Gastroesophageal sphincter (tissue), 4 donors: ENCODE data around the gene CYP1A1. TPM values are rescaled to one million over a fixed set of nuclear protein-coding genes. Genes with fewer than 3 reads are reported as not detected.
"Not testable (repeated sequence)": the region's sequence is repeated elsewhere in the genome, so short reads cannot be mapped to it uniquely, and the experiment has no call there.

ENCODE experiments used
- ATAC-seq: fragments of 150-250 bp; one replicate; pipeline ENCODE4 v1.9.1; 2016; ENCODE audit warnings: mild to moderate bottlenecking, moderate library complexity
- H3K27ac ChIP-seq, 4 donors: fragments of 200-600 bp; sonication (generic) in 3 of 4; 1 replicate in 3 of 4; 2 replicates in 1 of 4; pipeline ENCODE4 v1.5.1; 2016 to 2019
- H3K27me3 ChIP-seq: fragments of 200-600 bp; sonication (generic); one replicate; pipeline ENCODE4 v1.5.1; 2019
- H3K36me3 ChIP-seq, 2 donors: fragments of 200-600 bp; sonication (generic); one replicate each; pipeline ENCODE4 v1.5.1; 2019; ENCODE audit warnings: control low read depth in 1 of 2
- H3K4me1 ChIP-seq, 3 donors: fragments of 200-600 bp; sonication (generic); 1 replicate in 2 of 3; 2 replicates in 1 of 3; pipeline ENCODE4 v1.5.1; 2016 to 2019; ENCODE audit warnings: control low read depth in 2 of 3
- H3K4me3 ChIP-seq, 2 donors: fragments of 200-600 bp; sonication (generic); one replicate each; pipeline ENCODE4 v1.5.1; 2019; ENCODE audit warnings: mild to moderate bottlenecking in 1 of 2, moderate library complexity in 1 of 2
- H3K9me3 ChIP-seq, 3 donors: fragments of 200-600 bp; sonication (generic); one replicate each; pipeline ENCODE4 v1.5.1; 2017 to 2019; ENCODE audit warnings: control low read depth in 2 of 3
- CTCF ChIP-seq, 4 experiments: fragments of 200-600 bp in 2 of 4; fragments of 450-650 bp in 2 of 4; sonication (generic) in 1 of 4; IDR thresholded peaks; one replicate each; pipeline ENCODE4 v1.5.1; 2017 to 2019; ENCODE audit warnings: antibody characterized with exemption in 4 of 4, mild to moderate bottlenecking in 2 of 4, moderate library complexity in 2 of 4
- EP300 ChIP-seq: sonication (generic); formaldehyde crosslinking; IDR thresholded peaks from one replicate; pipeline ENCODE4 v1.6.1; 2017; ENCODE audit warnings: antibody characterized with exemption, mild to moderate bottlenecking
- POLR2A ChIP-seq, 2 donors: fragments of 450-650 bp; IDR thresholded peaks; one replicate each; pipeline ENCODE4 v1.6.1; 2017; ENCODE audit warnings: antibody characterized with exemption in 2 of 2, mild to moderate bottlenecking in 2 of 2, moderate library complexity in 1 of 2
- POLR2AphosphoS5 ChIP-seq: sonication (generic); formaldehyde crosslinking; IDR thresholded peaks from one replicate; pipeline ENCODE4 v1.6.1; 2017; ENCODE audit warnings: antibody characterized with exemption
- WGBS, 2 donors: methylation state at CpG; one replicate each; pipeline ENCODE4 v1.1.5; 2018; ENCODE audit warnings: low coverage in 1 of 2; 5-methylcytosine and 5-hydroxymethylcytosine counted together
- total RNA-seq, 4 donors: library from RNA; depleted of rRNA; stranded (reverse); fragments of >200 nt; gene quantifications; one replicate each; pipeline ENCODE4 v1.1.0, GENCODE V29; 2016

The CYP1A1 gene
- total RNA-seq, 4 donors from 2014 or later, result 0.47 to 2.2 TPM; not detected in 2

- peaks cover 91% of the 10 kb centered on the region for H3K27me3 ChIP-seq
- no peak overlapping the region for H3K4me3 ChIP-seq
- no peaks in the 10 kb centered on the region for H3K36me3 ChIP-seq
- H3K27ac ChIP-seq, result no peak overlapping the region
- TF ChIP-seq POLR2A (IDR thresholded peaks at IDR 0.05) (no peak), EP300 (no peak), POLR2AphosphoS5 (no peak), CTCF (IDR thresholded peaks at IDR 0.05) (no peak)
- H3K4me1 ChIP-seq, result peaks cover 0 to 22% (median 5%) of the 10 kb centered on the region in 3 donors
- no peaks in the 10 kb centered on the region for H3K9me3 ChIP-seq
- ATAC-seq, result no peak
- 40 to 77% methylated on average over 1 to 5 of the region's 7 CpGs for WGBS, 2 donors
Observed at GRCh38 chr15:74730619-74731316, 5.4 kb upstream of the CYP1A1 start.

GRCh38 chr15:74729372-74729771 lies 4.0 kb upstream of the CYP1A1 start:
- peaks cover 0 to 26% (median 5%) of the 10 kb centered on the region in 3 donors for H3K4me1 ChIP-seq
- not testable (repeated sequence) for H3K27ac ChIP-seq, H3K4me3 ChIP-seq, ATAC-seq, H3K36me3 ChIP-seq, H3K9me3 ChIP-seq
- H3K27me3 ChIP-seq, result peaks cover 79% of the 10 kb centered on the region
- 64% methylated on average over 5 of the region's 6 CpGs; no CpG with 5 or more reads in 1 of the 2 donors for WGBS, 2 donors

- peaks cover 0 to 26% (median 5%) of the 10 kb centered on the region in 3 donors for H3K4me1 ChIP-seq
- H3K9me3 ChIP-seq, H3K27ac ChIP-seq, H3K36me3 ChIP-seq, ATAC-seq, H3K4me3 ChIP-seq: not testable (repeated sequence)
- WGBS, 2 donors, result no CpG with 5 or more reads among the region's 30 CpGs
- peaks cover 72% of the 10 kb centered on the region for H3K27me3 ChIP-seq
Observed at GRCh38 chr15:74728699-74729098, 3.4 kb upstream of the CYP1A1 start.

GRCh38 chr15:74727727-74728126 lies 2.4 kb upstream of the CYP1A1 start:
- Histone ChIP-seq H3K36me3 (no peaks in the 10 kb centered on the region), H3K27ac (no peak overlapping the region), H3K27me3 (peaks cover 62% of the 10 kb centered on the region), H3K4me3 (no peak overlapping the region), H3K4me1 (peaks cover 0 to 26% (median 5%) of the 10 kb centered on the region in 3 donors), H3K9me3 (no peaks in the 10 kb centered on the region)
- WGBS, 2 donors, result 43 to 52% methylated on average over 3 to 5 of the region's 7 CpGs
- ATAC-seq, result no peak
- TF ChIP-seq EP300, result no peak
- TF ChIP-seq POLR2AphosphoS5, result no peak
- no peak for TF ChIP-seq POLR2A (IDR thresholded peaks at IDR 0.05)
- TF ChIP-seq CTCF (IDR thresholded peaks at IDR 0.05), result no peak

GRCh38 chr15:74726774-74727164 lies 1.4 kb upstream of the CYP1A1 start:
- H3K27ac ChIP-seq, result peak overlapping the region in 1 of 4 donors; percentile 66
- H3K36me3 ChIP-seq, result no peaks in the 10 kb centered on the region
- peak overlapping the region; percentile 41 to 64 for H3K4me3 ChIP-seq
- WGBS, 2 donors, result 25 to 37% methylated on average over 9 to 13 of the region's 24 CpGs
- H3K9me3 ChIP-seq, result no peaks in the 10 kb centered on the region
- no peak for ATAC-seq
- peaks cover 53% of the 10 kb centered on the region for H3K27me3 ChIP-seq
- TF ChIP-seq POLR2AphosphoS5 (no peak), POLR2A (IDR thresholded peaks at IDR 0.05) (no peak)
- peaks cover 0 to 26% (median 5%) of the 10 kb centered on the region in 3 donors for H3K4me1 ChIP-seq

GRCh38 chr15:74725845-74726773 lies 781 bp upstream of the CYP1A1 start:
- ATAC-seq, result peak; percentile 65
- no CpG with 5 or more reads among the region's 86 CpGs for WGBS, 2 donors

More at GRCh38 chr15:74725845-74726773, 781 bp upstream of the CYP1A1 start:
- no peak for TF ChIP-seq POLR2A (IDR thresholded peaks at IDR 0.05)
- TF ChIP-seq EP300, result no peak
- TF ChIP-seq CTCF (IDR thresholded peaks at IDR 0.05), result no peak
- TF ChIP-seq POLR2AphosphoS5, result no peak
- Histone ChIP-seq H3K4me1 (peaks cover 0 to 26% (median 5%) of the 10 kb centered on the region in 3 donors), H3K4me3 (peak overlapping the region; percentile 41 to 64), H3K27ac (peak overlapping the region in 1 of 4 donors; percentile 66), H3K36me3 (no peaks in the 10 kb centered on the region), H3K27me3 (peaks cover 46% of the 10 kb centered on the region), H3K9me3 (no peaks in the 10 kb centered on the region)
